HG03175 (cell line): Measurements from ENCODE around the gene SUGCT.

Source experiments
- ATAC-seq: cut with Tn5 transposase; IDR thresholded peaks from one replicate; pipeline ENCODE4 v1.9.1; 2021; ENCODE audit warnings: mild to moderate bottlenecking, moderate library complexity; ENCODE audit not compliant: unreplicated experiment

Gene SUGCT

GRCh38 chr7:40799493-40800403, 664.9 kb downstream of the SUGCT start:
- no peak for ATAC-seq

GRCh38 chr7:40800771-40801170, 666.0 kb downstream of the SUGCT start:
- ATAC-seq: no peak

GRCh38 chr7:40802497-40802896, 667.7 kb downstream of the SUGCT start:
- ATAC-seq: no peak

- ATAC-seq: no peak
These were observed 669.8 kb downstream of the SUGCT start for GRCh38 chr7:40804477-40805215.

GRCh38 chr7:40805361-40805760, 670.6 kb downstream of the SUGCT start:
- ATAC-seq: no peak

GRCh38 chr7:40808378-40808942, 673.7 kb downstream of the SUGCT start:
- ATAC-seq: no peak

- no peak for ATAC-seq
These were observed 675.5 kb downstream of the SUGCT start for GRCh38 chr7:40810274-40810673.

- ATAC-seq: no peak
These were observed 676.9 kb downstream of the SUGCT start for GRCh38 chr7:40811666-40812065.

GRCh38 chr7:40815022-40815421, 680.2 kb downstream of the SUGCT start:
- ATAC-seq: no peak

GRCh38 chr7:40815512-40815911, 680.7 kb downstream of the SUGCT start:
- ATAC-seq: no peak

- ATAC-seq: no peak
These were observed 688.1 kb downstream of the SUGCT start for GRCh38 chr7:40822861-40823260.

- no peak for ATAC-seq
These were observed 689.7 kb downstream of the SUGCT start for GRCh38 chr7:40824461-40824860.

- ATAC-seq: no peak
These were observed 691.8 kb downstream of the SUGCT start for GRCh38 chr7:40826411-40827221.

GRCh38 chr7:40827222-40828085, 692.6 kb downstream of the SUGCT start:
- no peak for ATAC-seq

GRCh38 chr7:40828686-40829600, 694.1 kb downstream of the SUGCT start:
- ATAC-seq: no peak

GRCh38 chr7:40833191-40833887, 698.5 kb downstream of the SUGCT start:
- no peak for ATAC-seq

GRCh38 chr7:40833888-40834234, 699.1 kb downstream of the SUGCT start:
- no peak for ATAC-seq

- ATAC-seq: no peak
These were observed 701.4 kb downstream of the SUGCT start for GRCh38 chr7:40836218-40836617.
